Activated gamma-delta T cell (primary cell): ENCODE measurements around the gene KLRG1.

Experiments
- DNase-seq: peaks from one replicate; lab custom pipeline; 2025; lab: John Stamatoyannopoulos, UW
- total RNA-seq, 2 donors: gene quantifications; one replicate each; lab custom pipeline; 2026; lab: John Stamatoyannopoulos, UW

KLRG1 gene
- 82.9 to 108 reads per million in 2 donors for total RNA-seq

- no peak for DNase-seq
Observed at GRCh38 chr12:8989413-8989812, at the start of gene KLRG1. TSS of gene KLRG1 (plus strand) at chr12:8989546. CDS start at chr12:8989636, 90 bp downstream.

- DNase-seq = no peak
Observed at GRCh38 chr12:8941691-8942478, 47.5 kb upstream of the KLRG1 start.

- no peak for DNase-seq
Observed at GRCh38 chr12:8943565-8944186, 45.7 kb upstream of the KLRG1 start.

DNA sequence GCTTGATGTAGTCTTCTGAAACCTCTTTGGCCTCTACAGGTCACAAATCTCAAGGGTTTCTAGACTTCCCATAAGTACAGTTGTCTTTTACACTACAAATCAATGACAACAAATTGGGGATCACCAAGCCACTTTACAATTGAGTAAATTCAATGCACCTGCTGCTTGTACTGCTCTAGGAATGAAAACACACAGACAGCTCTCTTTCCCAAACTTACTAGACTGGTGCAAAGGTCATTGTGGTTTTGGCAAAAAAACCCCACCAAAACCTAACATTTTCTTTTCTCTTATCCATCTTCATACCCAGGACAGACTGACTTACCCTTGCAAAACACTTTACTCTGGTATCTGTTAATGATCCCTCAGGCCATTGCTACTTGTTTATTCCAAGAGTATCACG is 42.6 kb upstream of the KLRG1 start:
- no peak for DNase-seq

DNA sequence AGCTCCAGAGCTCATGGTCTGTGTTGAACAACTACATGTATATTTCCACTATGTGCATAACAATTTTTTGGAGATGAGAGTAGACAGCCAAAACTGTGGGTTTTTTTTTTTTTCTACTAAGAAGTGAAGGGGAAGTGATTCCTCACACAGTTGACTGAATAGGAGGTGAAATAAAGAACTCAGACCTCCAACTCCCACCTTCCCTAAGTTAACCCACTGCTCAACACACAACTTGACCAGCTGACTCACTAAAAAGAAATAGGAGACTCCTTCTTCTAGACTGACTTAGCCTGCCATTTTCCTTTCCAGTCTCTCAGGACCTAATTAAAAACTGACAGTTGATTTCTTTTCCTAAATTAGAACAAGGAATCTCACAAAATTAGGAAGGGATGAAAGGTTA is 41.6 kb upstream of the KLRG1 start:
- DNase-seq = no peak

GRCh38 chr12:8948701-8949341 is 40.5 kb upstream of the KLRG1 start:
- DNase-seq = no peak

GRCh38 chr12:8949342-8950220 is 39.8 kb upstream of the KLRG1 start, which contains the start of gene M6PR:
TSS of gene M6PR (minus strand) at chr12:8949645. CDS start at chr12:8946404, 3,241 bp downstream.
- peak; percentile 72 for DNase-seq

DNA sequence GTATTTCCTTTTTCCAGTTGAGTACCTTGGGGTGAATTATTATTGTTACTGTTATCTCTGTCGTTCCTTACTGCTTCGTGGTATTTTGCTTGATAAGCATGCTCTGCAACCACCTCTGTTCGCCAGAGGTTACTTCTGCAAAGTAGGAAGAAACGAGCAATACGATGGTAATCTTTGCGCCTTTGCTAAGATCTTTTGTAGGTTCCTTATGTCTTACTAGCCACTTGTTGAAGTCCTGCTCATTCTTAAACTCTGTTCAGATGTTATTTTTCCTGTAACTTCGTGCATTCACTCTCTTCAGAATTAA is 39.2 kb upstream of the KLRG1 start:
- DNase-seq = no peak

GRCh38 chr12:8950702-8951478 is 38.5 kb upstream of the KLRG1 start:
- no peak for DNase-seq

DNA sequence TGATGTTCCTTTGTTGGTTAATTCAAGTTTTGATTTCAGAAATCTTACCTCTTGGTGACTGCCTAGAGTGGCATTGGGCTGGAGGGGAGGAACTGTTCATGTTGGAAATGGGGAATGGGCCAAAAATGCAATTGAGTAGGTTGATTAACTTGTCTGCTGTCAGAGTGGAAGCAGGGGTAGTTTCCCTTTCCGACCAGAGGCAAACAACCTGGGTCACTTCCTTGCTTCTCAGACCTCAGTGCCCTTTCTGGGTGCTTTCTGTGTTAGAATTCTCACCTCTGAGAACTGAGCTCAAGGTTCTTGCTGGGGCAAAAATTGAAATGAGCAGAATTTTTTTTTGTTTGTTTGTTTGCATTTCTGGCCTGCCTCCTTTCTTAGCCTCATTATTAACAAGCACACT is 37.6 kb upstream of the KLRG1 start:
- no peak for DNase-seq

- DNase-seq = no peak
Observed at GRCh38 chr12:8953773-8954402, 35.5 kb upstream of the KLRG1 start.

DNA sequence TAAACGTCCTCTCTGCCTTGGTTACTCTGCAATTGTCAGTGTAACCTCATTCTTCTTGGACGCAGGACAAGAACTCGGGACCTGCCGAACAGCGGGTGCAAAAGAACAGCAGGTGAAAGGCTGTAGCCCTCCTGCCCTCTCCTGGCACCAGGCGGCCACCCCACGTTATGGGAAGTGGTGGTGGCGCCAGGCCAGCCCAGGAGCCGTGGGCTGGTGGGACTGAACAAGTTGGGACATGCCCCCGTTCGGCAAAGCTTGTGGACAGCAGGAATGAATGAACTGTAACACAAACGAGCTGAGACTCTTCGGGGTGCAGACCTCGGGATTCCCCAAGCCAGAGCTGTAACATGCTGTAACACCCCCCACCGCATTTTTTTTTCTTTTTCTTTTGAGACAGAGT is 33.3 kb upstream of the KLRG1 start:
- no peak for DNase-seq

- no peak for DNase-seq
Observed at GRCh38 chr12:8956772-8957171, 32.6 kb upstream of the KLRG1 start.

- no peak for DNase-seq
Observed at GRCh38 chr12:8957561-8957960, 31.8 kb upstream of the KLRG1 start.

DNA sequence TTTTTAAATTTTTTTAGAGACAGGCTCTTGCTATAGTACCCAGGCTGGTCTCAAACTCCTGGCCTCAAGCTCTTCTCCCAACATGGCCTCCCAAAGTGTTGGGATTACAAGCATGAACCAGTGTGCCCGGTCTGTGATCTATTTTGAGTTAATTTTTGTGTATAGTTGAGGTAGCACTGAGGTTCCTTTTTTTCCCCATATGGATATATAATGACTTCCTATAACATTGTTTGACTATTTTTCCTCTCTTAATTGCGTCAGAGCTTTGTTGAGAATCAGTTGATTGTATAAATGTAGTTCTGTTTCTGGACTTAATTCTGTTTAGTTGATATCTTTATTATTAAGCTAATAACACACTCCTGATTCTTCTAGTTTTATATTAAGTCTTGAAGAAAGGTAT is 31.3 kb upstream of the KLRG1 start:
- DNase-seq = no peak

DNA sequence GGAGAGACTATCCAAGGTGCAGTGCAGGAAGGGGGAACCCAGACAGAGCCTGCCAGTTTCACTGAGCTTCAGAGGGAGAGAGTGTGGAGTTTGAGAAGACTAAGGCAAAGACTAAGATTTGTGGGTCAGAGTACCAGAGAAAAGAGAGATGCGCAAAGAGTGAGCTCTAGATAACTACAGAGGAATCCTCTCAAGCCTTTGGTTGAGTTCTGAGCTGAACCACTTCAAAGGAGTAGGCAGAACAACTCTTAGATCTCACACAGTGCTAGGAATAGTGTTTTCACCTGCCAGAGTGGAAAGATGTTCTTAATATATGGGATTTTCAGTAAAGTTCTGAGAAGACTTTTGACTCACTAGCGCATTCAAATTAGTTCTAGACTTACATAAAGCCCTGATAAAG is 29.2 kb upstream of the KLRG1 start:
- no peak for DNase-seq

GRCh38 chr12:8968761-8969160 is 20.6 kb upstream of the KLRG1 start:
- DNase-seq = no peak

- DNase-seq = no peak
Observed at GRCh38 chr12:8969861-8970411, 19.4 kb upstream of the KLRG1 start.

DNA sequence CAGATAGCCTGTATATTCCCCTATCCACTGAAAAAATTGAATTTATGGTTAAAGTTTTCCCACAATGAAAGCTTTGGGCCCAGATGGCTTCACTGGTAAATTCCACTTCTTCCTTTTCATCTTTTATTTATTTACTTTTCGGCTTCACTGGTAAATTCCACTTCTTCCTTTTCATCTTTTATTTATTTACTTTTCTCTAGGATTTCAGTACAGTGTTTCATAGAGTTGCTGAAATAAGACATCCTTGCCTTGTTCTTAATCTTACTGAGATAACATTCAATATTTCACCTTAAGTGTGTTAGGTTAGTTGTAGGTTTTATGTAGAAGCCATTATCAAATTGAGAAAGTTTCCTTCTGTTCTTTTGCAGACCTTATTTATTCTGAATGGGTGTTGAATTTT is 18.9 kb upstream of the KLRG1 start:
- DNase-seq = no peak

DNA sequence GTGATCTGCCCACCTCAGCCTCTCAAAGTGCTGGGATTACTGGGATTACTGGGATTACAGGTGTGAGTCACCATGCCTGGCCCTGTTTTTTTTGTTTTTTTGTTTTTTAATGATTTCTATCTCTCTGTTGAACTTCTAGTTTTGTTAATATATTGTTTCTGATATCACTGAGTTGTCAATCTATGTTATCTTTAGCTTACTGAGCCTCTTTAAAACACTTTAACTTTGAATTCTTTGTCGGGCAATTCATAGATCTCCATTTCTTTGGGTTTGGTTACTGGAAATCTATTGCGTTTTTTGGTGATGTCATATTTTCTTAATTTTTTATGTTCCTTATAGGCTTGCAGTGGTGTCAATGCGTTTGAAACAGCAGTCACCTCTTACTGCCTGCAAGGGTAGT is 9.2 kb upstream of the KLRG1 start:
- no peak for DNase-seq
